Activated T-cell treated with anti-CD3 and anti-CD28 coated beads, Interleukin-2, amount 50 U/mL, for 24 hours (primary cell): ENCODE results near the gene CROCC2.
A peak's percentile ranks its signal among the peaks of the same experiment; 100 is the strongest.

ENCODE experiments used
- DNase-seq: peaks from one replicate; pipeline ENCODE4 v3.0.0-alpha.2; 2020
- H3K27ac Mint-ChIP-seq: 2 replicates; pipeline ENCODE4 v1.8.0; 2020; ENCODE audit warnings: mild to moderate bottlenecking, mixed read lengths
- H3K27me3 Mint-ChIP-seq: 2 replicates; pipeline ENCODE4 v1.8.0; 2020; ENCODE audit warnings: mixed read lengths
- H3K36me3 Mint-ChIP-seq: 2 replicates; pipeline ENCODE4 v1.8.0; 2020; ENCODE audit warnings: low read depth, mixed read lengths
- H3K4me1 Mint-ChIP-seq: 2 replicates; pipeline ENCODE4 v1.8.0; 2020; ENCODE audit warnings: low read depth, mixed read lengths
- H3K4me3 Mint-ChIP-seq: 2 replicates; pipeline ENCODE4 v1.8.0; 2020; ENCODE audit warnings: mild to moderate bottlenecking, moderate library complexity, mixed read lengths
- H3K9me3 Mint-ChIP-seq: 2 replicates; pipeline ENCODE4 v1.8.0; 2020; ENCODE audit warnings: mixed read lengths

CROCC2 gene

GRCh38 chr2:240904216-240905175 lies 1.6 kb upstream of the CROCC2 start:
- Mint-ChIP-seq H3K9me3 (no peaks in the 10 kb centered on the region), H3K27me3 (peaks cover 2% of the 10 kb centered on the region), H3K4me1 (no peaks in the 10 kb centered on the region), H3K4me3 (no peak overlapping the region), H3K36me3 (no peaks in the 10 kb centered on the region), H3K27ac (no peak overlapping the region)
- no peak for DNase-seq

GRCh38 chr2:240905176-240905781 lies 857 bp upstream of the CROCC2 start:
- Mint-ChIP-seq H3K36me3 (no peaks in the 10 kb centered on the region), H3K4me1 (no peaks in the 10 kb centered on the region), H3K27me3 (peaks cover 5% of the 10 kb centered on the region), H3K27ac (no peak overlapping the region), H3K9me3 (no peaks in the 10 kb centered on the region), H3K4me3 (no peak overlapping the region)
- no peak for DNase-seq

DNA sequence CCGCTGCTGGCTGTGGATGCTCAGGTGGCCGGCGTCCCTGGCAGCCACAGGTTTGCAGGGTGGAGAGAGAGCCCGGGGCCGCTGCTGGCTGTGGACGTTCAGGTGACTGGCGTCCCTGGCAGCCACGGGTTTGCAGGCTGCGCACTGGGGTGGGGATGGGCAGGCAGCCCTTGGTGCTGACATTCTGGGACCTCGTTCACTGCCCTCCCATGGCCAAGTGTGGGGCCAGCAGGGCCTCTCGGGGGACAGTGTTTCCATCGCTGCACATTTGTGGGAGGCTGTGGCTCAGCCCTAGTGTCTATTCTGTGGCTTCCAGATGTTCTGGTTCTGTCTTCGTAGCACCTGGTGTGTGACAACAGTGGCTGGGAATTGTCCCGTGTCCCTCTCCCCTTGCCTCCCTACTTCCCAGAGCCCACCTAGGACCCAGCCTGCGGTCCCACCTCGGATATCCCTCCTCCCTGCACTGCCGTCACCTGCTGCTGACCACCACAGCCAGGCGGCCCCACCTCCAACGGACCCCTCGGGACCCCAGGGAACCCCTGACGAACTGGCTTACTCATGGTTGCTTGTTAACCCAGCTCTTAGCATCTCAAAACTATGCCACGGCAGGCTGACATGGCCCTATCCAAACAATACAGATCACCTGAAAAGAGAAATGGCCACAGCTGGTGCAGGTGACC lies 915 bp downstream of the CROCC2 start:
- Mint-ChIP-seq H3K4me1 (no peaks in the 10 kb centered on the region), H3K4me3 (no peak overlapping the region), H3K36me3 (no peaks in the 10 kb centered on the region), H3K9me3 (no peaks in the 10 kb centered on the region), H3K27ac (no peak overlapping the region), H3K27me3 (peaks cover 10% of the 10 kb centered on the region)
- no peak for DNase-seq

DNA sequence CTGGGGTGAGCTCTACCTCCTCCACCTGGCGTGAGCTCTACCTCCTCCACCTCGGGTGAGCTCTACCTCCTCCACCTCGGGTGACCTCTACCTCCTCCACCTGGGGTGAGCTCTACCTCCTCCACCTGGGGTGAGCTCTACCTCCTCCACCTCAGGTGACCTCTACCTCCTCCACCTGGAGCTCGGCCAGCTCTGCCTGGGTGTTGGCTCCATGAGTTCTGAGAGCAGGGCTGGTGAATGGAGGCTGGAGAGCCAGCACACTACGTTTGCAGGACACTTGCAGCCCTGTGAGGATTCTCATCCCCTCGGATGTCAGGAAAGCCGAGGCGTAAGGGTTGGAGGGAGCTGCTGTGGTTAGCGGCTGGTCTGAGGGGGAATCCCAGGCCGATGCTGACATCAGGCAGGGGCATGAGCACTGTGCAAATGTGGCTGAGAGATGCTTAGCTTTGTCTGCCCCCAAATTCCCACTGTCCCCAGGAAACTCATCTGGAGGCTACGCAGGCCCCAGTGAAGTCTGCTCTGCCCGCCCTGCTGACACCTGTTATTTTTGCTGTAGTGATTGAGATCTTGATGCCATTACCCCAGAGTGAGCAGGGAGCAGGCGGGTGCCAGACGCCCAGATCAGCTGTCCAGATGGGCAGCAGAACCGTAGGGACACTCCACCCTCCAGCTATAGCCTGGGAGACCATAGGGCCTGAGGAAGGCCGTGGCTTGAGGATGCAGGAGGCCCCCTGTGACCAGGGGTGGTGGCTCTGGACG lies 3.3 kb downstream of the CROCC2 start:
- H3K4me3 Mint-ChIP-seq, result no peak overlapping the region
- peaks cover 27% of the 10 kb centered on the region for H3K27me3 Mint-ChIP-seq
- DNase-seq, result no peak
- no peaks in the 10 kb centered on the region for H3K4me1 Mint-ChIP-seq
- no peaks in the 10 kb centered on the region for H3K36me3 Mint-ChIP-seq
- no peak overlapping the region for H3K27ac Mint-ChIP-seq
- no peaks in the 10 kb centered on the region for H3K9me3 Mint-ChIP-seq

- no peak for DNase-seq
- Mint-ChIP-seq H3K36me3 (no peaks in the 10 kb centered on the region), H3K27ac (no peak overlapping the region), H3K27me3 (peaks cover 44% of the 10 kb centered on the region), H3K4me1 (peaks cover 2% of the 10 kb centered on the region), H3K9me3 (no peaks in the 10 kb centered on the region), H3K4me3 (no peak overlapping the region)
Measured at GRCh38 chr2:240911641-240912265, 5.6 kb downstream of the CROCC2 start.

DNA sequence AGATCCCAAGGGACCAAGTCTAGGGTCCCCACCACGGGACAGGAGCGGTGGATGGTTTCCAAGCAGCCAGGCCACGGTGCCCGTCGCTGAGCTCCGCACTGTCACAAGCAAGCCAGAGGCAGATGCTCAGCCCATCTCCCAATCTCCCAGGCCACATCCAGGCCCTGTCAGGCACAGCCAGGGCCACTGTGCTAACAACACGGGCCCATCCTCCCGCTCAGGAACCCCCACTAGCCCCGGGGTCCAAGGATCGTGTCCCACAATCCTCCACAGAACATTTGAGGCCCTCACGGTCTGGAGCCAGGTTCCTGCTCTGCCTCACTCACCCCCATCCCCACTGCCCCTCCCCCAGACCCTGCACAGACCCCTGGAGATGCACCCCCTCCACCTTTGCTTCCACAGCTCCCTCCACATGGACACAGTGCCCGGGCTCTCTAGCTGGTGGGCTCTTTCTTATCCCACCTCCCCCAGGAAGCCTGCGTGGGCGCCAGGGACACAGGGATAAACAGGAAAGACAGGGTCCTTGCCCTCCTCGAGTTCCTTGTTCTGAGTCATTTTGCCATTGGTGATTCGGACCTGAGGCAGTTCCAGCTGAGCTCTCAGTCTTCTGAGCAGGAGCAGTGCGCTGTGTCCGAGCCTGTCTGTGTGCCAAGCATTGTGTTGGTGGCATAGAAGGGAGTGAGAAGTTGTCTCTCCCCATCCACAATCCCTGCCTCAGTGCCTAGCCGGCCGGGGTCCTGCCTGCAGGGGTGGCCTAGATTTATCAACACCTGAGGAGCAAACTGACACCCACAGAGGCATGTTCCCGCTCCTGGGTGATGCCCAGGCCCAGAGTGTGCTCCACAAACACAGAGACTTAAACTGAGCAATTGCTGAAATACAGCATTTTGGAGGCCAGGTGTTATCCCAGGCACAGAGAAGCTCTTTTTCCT lies 7.0 kb downstream of the CROCC2 start:
- Mint-ChIP-seq H3K27ac (no peak overlapping the region), H3K9me3 (no peaks in the 10 kb centered on the region), H3K27me3 (peaks cover 50% of the 10 kb centered on the region), H3K36me3 (no peaks in the 10 kb centered on the region), H3K4me3 (no peak overlapping the region), H3K4me1 (peaks cover 2% of the 10 kb centered on the region)
- DNase-seq, result no peak

DNA sequence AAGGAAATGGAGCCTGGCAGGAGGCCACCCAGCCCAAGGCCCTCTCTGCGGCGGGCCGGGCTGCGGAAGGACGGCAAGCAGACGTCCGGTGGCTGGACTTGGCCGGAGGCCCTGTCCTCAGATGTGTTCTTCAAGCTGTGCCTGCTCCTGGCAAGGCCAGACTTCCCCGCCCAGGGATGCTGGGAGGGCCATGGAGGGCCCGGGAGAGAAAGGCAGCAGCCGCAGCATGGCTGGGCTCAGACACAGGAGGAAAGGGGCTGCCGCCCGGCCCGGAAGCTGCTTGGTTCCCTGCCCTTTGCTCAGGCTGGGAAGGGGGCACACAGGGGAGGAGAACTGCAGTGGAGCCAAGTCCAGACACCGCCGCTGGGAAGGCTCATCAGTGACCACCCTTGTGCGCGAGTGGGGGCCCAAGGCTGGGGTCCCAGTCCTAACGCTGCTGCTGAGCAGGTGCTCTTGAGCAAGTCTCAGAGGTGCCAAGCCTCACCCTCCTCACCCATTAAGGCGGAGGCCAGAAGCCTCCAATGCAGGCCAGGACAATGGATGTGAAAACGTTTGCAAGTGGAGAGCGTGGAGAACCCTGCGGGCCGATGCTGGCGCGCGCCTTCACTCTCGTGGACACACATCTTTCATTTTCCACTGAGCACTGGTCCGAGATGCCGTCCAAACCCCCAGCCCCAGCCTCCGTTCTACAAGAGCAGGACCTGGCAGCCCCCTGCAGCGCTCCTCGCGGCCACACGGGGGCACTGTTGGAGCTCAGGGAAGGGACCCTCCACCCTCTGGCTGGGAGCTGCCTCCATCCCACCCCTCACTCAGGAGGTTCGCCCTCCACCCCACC lies 7.9 kb downstream of the CROCC2 start:
- peak; percentile 81 for DNase-seq
- H3K4me1 Mint-ChIP-seq, result peaks cover 2% of the 10 kb centered on the region
- H3K36me3 Mint-ChIP-seq, result no peaks in the 10 kb centered on the region
- H3K27ac Mint-ChIP-seq, result no peak overlapping the region
- H3K27me3 Mint-ChIP-seq, result peaks cover 50% of the 10 kb centered on the region
- H3K4me3 Mint-ChIP-seq, result no peak overlapping the region
- H3K9me3 Mint-ChIP-seq, result no peaks in the 10 kb centered on the region

GRCh38 chr2:240914645-240915525 lies 8.7 kb downstream of the CROCC2 start:
- H3K9me3 Mint-ChIP-seq, result no peaks in the 10 kb centered on the region
- H3K4me3 Mint-ChIP-seq, result no peak overlapping the region
- H3K36me3 Mint-ChIP-seq, result no peaks in the 10 kb centered on the region
- no peak overlapping the region for H3K27ac Mint-ChIP-seq
- peaks cover 2% of the 10 kb centered on the region for H3K4me1 Mint-ChIP-seq
- peaks cover 50% of the 10 kb centered on the region for H3K27me3 Mint-ChIP-seq
- DNase-seq, result no peak

GRCh38 chr2:240915526-240916341 lies 9.6 kb downstream of the CROCC2 start:
- Mint-ChIP-seq H3K27ac (no peak overlapping the region), H3K27me3 (peaks cover 46% of the 10 kb centered on the region), H3K4me1 (peaks cover 2% of the 10 kb centered on the region), H3K9me3 (no peaks in the 10 kb centered on the region), H3K4me3 (no peak overlapping the region), H3K36me3 (no peaks in the 10 kb centered on the region)
- DNase-seq, result no peak

DNA sequence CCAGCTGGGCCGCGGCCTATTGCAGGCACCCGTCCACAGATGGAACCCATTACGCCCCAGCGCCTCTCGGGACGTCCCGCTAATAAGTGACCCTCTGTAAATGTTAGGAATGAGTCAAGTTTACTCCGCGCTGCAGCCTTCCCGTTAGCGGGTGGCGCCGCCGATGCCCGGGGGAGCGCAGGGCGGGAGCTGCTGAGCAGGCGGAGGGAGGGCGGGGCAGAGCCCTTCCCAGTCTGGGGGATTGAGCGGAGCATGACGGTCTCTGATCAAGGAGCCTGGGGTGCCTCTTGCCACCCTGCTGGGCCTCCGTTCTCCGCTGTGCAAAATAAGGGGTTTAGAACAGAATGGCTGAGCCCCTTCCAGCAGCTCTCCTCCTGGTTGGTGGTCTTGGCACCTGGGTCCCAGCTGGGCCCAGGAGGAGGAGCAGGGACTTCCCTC lies 10.5 kb downstream of the CROCC2 start:
- Mint-ChIP-seq H3K27me3 (peaks cover 45% of the 10 kb centered on the region), H3K36me3 (no peaks in the 10 kb centered on the region), H3K27ac (no peak overlapping the region), H3K4me3 (no peak overlapping the region), H3K9me3 (no peaks in the 10 kb centered on the region), H3K4me1 (peaks cover 2% of the 10 kb centered on the region)
- no peak for DNase-seq

- no peak for DNase-seq
- no peaks in the 10 kb centered on the region for H3K9me3 Mint-ChIP-seq
- no peak overlapping the region for H3K4me3 Mint-ChIP-seq
- H3K4me1 Mint-ChIP-seq, result peaks cover 2% of the 10 kb centered on the region
- H3K27ac Mint-ChIP-seq, result no peak overlapping the region
- H3K36me3 Mint-ChIP-seq, result no peaks in the 10 kb centered on the region
- H3K27me3 Mint-ChIP-seq, result peaks cover 40% of the 10 kb centered on the region
Measured at GRCh38 chr2:240917009-240917683, 11.0 kb downstream of the CROCC2 start.
